GM18520 (cell line): ENCODE results near the gene STK32C.
"Not testable (repeated sequence)": the region's sequence is repeated elsewhere in the genome, so short reads cannot be mapped to it uniquely, and the experiment has no call there.

Source experiments
- ATAC-seq: cut with Tn5 transposase; IDR thresholded peaks from one replicate; pipeline ENCODE4 v1.9.1; 2021; ENCODE audit not compliant: unreplicated experiment

Gene STK32C

DNA sequence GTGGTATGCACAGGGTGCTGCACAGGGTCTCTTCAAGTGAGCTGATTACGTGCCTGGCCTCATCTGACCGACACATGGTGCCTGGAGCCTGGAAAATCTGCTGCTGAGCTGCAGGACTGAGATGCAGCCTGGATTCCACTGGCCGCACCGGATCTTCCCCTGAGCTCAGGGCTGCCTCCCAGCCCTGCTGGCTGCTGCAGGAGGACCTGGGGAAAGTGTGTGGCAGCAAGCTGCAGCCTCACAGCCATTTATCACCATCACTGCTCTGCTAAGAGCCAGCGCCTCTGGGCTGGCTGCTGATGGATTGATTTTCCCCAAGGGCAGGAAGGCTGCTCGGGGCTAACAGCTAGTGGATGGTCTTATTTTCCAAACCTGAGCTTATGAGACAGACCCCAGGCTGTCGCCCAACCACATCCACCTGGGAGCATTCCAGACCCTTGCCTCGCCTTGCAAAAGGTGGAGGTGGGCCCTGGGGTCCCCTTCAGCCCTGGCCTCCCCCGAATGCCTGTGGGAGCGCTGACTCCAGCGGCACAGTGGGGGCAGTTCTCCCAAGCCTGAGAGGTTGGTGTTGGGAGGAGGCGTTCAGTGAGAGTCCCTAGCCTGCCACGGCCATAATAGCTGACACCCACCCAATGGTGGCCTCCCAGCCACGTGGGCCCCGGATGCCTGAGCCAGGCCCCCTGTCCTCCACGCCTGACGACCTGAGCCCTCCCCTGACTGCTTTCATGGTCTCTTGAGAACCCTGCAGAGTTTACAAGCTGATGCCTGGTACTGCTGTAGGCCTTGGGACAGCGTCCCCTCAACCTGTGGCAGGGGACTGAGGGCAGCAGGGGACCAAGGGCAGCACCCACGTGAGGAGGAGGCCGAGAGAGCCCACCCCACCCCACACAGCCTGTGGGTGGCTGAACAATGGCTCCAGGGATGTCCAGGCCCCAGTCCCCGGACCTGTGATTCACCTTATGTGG is 38.2 kb downstream of the STK32C start:
- no peak for ATAC-seq

DNA sequence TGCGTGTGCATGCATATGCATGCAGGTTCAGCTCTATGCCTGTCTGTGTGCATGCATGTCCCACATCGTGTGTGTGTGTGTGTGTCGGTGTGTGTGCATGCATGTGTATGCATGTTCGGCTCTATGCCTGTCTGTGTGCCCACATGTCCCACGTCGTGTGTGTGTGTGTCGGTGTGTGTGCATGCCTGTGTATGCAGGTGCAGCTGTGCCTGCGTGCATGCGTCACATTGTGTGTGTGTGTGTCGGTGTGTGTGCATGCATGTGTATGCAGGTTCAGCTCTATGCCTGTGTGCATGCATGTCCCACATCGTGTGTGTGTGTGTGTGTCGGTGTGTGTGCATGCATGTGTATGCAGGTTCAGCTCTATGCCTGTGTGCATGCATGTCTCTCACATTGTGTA is 39.8 kb downstream of the STK32C start:
- ATAC-seq = not testable (repeated sequence)

DNA sequence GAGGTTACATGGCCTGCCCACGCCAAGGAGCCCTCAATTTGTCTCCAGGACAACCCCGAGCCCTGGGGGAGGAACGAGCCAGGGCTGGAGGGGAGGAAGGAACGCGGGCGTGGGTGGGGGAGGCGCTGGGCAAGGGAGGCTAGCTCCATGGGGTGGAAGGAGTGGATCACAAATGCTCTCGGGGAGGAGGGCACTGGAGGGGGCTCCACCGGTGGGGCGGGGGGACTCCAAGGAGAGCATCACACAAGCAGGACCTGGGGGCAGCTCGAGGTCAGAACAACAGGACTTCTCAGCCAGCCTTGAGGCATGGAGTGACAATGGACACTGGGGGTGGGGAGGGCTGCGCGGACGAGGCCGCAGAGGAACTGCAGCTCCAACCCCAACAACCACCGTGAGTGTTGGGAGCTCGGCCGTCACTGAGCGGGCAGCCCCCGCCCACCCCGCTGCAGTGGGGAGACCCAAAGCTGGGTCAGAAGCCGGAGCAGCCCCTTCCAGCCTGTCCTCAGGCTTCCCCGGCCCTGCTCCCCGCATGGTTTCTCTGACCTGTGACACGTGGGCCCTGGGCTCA is 41.1 kb downstream of the STK32C start:
- no peak for ATAC-seq

DNA sequence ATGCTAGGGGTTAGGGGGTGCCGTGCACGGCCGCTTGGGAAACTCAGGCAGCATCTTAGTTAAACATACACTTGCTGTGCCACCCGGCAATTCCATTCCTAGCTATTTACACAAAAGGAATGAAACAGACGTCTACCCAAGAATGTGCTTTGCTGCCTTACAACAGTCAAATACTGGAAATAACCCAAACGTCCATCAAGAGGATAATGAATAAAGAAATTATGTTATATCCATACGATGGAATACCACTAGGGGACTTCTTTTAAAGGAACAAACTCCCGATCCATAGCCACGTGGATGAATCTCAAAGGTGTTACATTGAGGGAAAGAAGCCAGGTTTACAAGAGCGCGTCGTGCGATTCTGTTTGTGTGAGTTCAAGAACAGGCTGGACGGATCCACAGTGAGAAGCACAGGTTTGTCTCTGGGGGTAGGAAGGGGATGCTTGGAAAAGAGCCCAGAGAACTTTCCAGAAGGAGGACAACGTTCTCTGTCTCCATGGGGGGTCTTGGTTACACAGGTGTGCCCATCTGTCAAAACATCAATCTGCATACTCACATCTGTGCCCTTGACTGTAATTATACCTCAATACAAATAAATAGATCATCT is 41.8 kb downstream of the STK32C start:
- ATAC-seq = no peak

DNA sequence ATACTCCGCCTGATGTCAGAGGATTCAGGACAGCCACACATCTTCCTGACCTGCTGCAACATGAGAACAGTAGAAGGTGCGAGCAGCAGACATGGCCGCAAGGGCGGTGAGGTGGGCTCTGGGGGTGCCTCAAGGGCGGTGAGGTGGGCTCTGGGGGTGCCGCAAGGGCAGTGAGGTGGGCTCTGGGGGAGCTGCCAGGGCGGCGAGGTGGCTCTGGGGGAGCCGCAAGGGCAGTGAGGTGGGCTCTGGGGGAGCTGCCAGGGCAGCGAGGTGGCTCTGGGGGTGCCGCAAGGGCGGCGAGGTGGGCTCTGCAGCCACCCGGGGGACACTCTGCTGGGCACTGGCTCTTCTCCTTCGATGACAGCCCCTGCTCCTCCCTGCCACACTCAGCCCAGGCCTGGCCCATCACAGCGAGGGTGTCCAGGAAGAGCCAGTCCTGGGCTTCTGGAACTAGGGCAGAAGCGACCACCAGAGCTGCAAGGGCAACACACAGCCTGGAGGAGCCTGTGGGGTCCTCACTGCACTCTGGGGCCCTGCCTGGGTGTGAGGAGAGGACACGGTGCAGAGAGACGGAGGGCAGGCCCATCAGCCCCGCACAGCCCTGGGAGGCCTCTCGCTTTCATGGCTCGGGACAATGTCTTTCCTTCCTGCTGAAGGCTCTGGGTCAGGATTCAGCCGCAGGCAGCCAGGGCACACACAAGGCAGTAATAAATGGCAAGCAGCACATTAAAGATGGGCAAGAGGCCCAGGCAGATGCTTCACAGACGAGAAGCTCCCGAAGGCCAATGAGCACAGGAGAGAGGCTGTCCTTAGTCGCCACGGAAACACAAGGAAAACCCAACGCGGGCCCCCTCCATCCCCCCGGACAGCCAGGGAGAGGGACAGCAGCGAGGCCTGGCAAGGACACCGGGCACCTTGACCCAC is 42.5 kb downstream of the STK32C start:
- no peak for ATAC-seq

DNA sequence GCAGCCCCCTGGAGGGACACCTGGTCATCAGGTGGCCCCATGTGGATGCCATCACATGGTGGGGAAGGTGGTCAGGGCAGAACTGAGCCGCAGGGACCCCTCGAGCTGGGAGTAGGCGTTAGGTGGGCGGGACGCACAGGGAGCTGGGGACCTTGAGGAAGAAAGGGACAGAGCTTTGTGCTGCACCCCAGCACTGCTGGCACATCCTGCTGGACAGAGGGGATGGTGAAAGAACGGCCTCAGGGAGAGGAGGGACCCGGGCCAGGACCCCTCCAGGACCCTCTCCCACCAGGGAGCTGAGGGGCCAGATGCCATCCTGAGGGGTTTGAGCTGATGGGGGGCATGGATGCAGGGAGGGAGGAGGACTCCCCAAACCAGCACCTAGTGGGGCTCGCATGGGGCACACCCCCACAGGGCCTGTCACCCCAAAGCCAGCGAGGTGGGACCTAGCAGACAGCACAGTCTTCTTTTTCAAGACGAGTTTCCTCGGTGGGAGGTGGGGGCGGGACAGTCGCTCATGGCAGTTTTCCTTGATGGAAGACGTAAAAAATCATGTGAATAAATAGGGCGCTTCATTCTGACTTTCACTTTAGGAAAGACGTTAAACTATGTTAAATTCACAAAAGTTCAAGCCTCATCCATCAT is 43.3 kb downstream of the STK32C start:
- ATAC-seq = no peak

DNA sequence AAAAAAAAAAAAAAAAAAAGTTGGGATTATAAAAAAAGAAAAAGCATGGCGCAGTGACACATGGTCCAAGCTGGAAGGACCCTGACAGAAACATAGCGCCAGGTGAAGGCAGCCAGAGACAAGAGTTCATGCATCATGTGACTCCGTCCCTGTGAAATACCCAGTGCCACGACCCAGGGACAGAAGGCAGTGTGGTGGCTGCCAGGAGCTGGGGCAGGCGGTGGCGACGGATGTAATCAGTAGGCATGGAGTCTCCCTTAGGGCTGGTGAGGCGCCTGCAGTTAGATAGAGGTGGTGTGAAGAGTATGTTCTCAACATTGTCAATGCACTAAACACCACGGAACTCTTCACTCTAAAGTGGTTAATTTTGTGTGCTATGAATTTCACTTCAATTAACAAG is 43.9 kb downstream of the STK32C start:
- ATAC-seq = no peak

DNA sequence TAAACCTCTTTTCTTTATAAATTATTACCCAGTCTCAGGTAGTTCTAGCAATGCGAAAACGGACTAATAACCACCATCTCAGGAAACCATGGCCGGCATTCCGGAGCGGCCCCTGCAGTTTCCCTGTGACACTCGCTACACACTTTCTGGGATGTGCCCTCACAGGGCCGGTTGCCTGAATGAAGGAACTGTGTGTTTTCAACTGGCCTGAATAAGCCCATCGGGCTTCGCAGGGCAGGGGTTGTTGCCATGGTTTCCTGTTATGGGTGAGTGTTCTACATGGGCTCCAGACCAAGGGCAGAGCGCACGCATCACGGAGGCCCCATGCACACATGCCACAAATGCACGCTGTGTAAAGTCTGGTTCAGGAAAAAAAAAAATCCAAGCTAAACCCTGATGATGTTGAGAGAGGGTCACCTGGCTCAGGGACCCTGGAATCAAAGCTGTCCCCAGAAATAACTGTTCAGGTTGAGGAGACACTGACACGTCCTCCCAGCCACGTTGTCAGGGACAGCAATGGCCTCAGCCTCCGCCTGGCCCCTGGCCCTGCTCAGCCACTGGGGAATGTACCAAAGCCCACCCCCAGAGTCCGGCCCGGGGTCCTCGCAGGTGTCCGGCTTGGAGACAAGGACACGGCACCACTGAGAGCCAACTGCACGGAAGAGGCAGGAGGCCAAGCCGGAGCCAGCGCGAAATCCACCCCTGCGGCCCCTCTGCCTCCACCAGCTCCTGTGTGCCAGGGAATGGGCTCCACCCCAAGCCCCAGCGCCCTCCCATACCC is 47.9 kb downstream of the STK32C start:
- no peak for ATAC-seq

DNA sequence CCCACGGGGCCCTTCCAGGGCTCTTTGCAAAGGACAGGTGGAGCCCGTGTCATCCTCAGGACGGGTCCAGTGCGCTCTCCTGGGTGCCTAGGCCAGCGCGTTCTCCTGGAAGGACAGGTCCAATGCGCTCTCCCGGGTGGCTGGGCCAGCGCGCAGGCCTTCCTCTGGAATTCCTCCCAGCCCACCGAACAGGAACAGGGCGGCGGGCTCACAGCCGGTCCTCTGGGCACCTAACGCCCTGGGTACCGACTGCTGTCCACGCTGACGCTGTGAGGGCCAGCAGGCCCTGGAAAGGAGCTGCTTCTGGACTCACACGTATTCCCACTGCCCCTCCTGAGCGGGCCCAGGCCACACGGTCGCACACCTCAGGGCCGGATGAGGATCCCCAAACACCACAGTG is 49.3 kb downstream of the STK32C start:
- ATAC-seq = no peak

DNA sequence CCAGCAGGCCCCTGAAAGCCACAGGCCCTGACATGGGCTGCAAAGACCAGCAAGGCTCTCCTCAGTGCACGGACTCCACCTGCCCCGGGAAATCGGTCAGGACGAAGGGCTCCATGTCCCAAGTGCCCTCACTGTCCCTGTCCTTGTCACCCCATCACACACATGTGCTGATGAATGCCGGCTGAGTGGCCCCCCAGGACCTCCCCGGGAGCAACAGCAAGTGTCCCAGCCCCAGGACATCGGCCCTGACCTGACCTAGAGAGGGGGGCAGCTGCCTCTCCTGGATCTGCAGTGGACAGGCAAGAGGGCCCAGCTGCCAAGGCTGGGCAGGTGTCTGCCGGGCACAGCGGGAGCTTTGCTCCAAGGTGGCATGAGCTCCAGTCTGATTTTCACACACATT is 49.8 kb downstream of the STK32C start:
- ATAC-seq = no peak

DNA sequence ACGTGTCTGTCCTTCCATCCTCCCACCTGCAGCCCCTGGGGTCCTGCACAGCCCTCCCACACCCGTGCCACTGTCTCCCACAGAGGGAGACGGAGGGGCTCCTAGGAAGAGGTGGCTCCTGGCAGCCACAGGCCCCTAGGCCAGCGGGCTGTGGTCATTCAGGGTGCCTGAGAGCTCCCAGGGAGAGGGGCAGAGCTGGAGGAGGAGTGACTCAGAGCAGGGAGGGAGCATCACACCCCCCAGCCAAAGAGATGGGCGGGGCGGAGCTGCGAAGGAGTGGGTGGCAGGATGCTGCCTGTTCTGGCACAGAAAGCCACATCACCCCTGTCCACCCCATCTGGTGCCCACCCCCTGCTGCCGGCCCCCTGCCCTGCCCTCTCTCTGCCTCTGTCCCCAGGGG is 50.5 kb downstream of the STK32C start:
- ATAC-seq = no peak

DNA sequence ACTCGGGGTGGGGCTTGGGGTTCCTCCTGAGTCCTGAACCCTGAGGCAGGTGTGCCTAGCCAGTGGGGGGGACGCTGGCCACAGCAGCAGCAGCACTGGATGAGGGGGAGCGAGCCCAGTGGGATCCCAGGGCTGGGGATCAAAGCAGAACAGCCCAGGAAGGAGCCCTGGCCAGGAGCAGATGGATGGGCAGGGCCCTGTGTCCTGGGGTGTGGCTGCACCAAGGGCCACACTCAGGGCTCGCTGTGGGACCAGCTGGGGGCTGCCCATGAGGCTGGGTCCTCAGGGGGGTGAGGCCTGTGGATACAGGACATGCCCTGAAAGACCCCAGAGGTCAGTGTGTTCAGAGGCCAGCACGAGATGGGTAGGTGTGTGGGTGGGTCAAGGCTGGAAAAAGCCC is 50.9 kb downstream of the STK32C start:
- ATAC-seq = no peak

DNA sequence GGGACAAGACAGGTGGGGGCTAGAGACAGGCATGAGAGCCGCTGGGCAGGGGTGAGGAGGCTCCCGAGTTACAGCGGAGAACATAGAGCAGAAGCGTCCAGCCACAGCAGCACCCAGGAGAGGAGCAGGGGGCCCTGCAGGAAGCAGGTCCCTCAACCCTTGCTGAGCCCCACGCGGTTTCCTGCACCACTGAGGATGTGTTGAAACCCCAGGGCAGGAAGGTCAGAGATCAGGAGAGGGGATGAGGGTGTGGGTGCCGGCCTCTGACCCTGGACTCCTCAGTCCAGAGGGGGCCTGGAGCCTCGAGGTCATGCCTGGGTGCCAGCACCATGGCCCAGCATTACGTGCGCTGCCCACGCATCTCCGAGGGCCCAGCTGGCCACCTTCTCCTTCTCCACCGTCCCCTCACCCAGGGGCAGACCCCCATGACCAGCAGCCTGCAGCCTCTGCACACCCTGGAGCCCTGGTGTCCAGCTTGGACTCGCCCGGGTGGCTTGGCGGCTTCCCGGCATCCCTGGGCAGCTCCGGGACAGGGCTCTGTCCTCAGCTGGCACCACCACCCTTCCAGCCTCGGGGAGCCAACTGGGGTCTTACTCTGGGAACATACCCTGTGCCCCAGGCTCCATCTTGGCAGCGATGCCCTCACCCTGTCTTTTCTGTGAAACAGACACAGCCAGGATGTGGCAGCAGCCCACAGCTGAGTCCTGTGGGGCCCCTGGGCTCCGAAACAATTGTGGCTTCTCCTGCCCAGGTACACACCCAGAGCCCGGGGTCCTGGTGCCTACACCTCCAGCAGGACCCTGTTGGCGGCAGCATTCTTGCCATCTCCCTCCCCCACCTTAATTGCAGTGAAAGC is 52.0 kb downstream of the STK32C start:
- ATAC-seq = no peak

DNA sequence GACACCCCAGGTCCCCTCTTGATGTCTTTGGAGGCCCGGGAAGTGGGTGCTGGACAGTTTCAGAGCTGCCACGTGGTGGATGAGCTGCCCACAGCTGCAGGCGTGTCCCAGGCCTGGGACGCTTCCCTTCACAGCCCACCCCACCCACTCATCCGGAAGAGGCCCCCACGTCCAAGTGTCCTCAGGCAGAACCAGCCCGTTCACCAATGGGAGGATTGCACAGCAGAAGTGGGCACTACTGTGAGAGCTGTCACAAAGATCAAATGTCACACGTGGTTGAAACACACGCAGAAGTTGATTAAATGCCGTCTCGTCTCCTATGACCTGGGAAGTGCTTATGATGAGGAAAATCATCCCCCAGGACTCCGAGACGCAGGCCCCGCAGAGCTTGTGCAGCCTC is 52.9 kb downstream of the STK32C start:
- ATAC-seq = no peak

DNA sequence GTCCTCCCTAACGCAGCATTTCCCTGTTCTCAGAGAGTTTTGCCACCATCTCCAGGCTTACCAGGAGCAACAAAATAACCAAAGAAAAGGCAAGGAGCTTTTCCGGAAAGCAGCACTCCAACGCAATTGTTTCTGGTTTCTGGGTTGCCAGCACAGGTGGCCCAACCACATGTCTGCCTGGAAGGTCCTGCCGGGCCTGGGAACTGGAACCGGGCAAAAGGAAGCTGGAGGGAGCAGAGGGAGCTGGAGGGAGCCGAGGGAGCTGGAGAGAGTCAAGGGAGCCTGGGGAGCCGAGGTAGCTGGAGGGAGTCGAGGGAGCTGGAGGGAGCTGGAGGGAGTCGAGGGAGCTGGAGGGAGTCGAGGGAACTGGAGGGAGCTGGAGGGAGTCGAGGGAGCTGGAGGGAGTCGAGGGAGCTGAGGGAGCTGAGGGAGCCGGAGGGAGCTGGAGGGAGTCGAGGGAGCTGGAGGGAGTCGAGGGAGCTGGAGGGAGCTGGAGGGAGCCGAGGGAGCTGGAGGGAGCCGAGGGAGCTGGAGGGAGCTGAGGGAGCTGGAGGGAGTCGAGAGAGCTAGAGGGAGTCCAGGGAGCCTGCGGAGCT is 54.6 kb downstream of the STK32C start:
- ATAC-seq = no peak

DNA sequence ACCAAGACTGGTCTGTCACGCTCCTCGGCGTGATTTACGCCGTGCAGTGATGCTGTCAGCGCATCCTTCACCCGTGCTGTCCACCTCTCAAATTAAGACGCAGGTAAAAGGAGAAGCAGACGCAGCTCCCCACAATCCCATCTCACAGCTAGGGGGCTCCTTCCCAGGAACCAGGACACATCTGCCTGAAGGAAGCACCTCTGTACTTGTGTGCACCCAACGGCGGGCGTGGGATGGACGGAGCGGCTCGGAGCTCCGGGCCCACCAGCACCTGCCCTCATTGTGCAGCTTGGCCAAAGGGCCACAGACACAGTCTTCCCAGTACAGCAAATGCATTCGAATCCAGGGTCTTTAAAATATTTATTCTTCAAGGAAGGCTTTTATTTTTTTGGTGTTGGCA is 55.3 kb downstream of the STK32C start:
- no peak for ATAC-seq

DNA sequence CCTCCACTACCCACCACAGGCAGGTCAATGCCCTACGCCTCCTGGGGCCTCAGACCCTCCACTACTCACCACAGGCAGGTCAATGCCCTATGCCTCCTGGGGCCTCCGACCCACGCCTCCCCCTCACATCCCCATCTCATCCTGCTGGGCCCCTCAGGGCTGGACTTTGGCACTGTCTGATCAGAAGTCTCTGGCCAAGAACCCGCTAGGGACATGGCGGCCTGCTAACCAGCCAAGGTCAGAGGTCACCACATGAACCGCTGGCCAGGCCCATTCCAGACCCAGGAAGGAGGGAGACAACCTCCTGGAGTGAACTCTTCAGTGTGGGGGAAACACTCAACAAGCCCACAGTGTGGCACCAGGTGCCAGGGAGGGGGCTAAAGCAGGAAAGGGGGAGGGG is 55.8 kb downstream of the STK32C start:
- ATAC-seq = no peak
